RWPE2 (cell line): ENCODE measurements around the gene BEND4.

Source experiments
- ATAC-seq: fragments of 200-7000 bp; cut with Tn5 transposase; 3 replicates; pipeline ENCODE4 v1.9.1; 2021; ENCODE audit warnings: low read depth
- DNase-seq: peaks from one replicate; pipeline ENCODE4 v3.0.0-alpha.2; 2020; ENCODE audit warnings: low spot score
- H3K27ac ChIP-seq: fragments of 450-650 bp; 2 replicates; pipeline ENCODE4 v1.5.1; 2017; ENCODE audit warnings: mild to moderate bottlenecking; ENCODE audit not compliant: poor library complexity, severe bottlenecking
- H3K27me3 ChIP-seq: fragments of 250-450 bp; sonication (Bioruptor Pico); 2 replicates; pipeline ENCODE4 v1.5.1; 2021; ENCODE audit warnings: mild to moderate bottlenecking, moderate library complexity; ENCODE audit not compliant: insufficient read depth, poor library complexity, severe bottlenecking
- H3K36me3 ChIP-seq: fragments of 250-450 bp; sonication (Bioruptor Pico); 2 replicates; pipeline ENCODE4 v1.5.1; 2020; ENCODE audit warnings: low read depth, mild to moderate bottlenecking, moderate library complexity
- H3K4me1 ChIP-seq: fragments of 250-450 bp; sonication (Bioruptor Pico); 2 replicates; pipeline ENCODE4 v1.5.1; 2021; ENCODE audit warnings: mild to moderate bottlenecking, moderate library complexity; ENCODE audit not compliant: insufficient read depth, poor library complexity, severe bottlenecking
- H3K4me3 ChIP-seq: fragments of 250-450 bp; sonication (Bioruptor Pico); 2 replicates; pipeline ENCODE4 v1.5.1; 2021; ENCODE audit warnings: mild to moderate bottlenecking, moderate library complexity; ENCODE audit not compliant: severe bottlenecking
- H3K9me3 ChIP-seq: fragments of 250-450 bp; sonication (Bioruptor Pico); 2 replicates; pipeline ENCODE4 v1.5.1; 2021; ENCODE audit warnings: mild to moderate bottlenecking, moderate library complexity; ENCODE audit not compliant: severe bottlenecking
- TF ChIP-seq, protein P1 (sequence below): fragments of 450-650 bp; IDR thresholded peaks from one replicate; pipeline ENCODE4 v1.5.1; 2017; ENCODE audit warnings: mild to moderate bottlenecking, moderate library complexity; ENCODE audit not compliant: poor library complexity, severe bottlenecking

Gene BEND4

DNA sequence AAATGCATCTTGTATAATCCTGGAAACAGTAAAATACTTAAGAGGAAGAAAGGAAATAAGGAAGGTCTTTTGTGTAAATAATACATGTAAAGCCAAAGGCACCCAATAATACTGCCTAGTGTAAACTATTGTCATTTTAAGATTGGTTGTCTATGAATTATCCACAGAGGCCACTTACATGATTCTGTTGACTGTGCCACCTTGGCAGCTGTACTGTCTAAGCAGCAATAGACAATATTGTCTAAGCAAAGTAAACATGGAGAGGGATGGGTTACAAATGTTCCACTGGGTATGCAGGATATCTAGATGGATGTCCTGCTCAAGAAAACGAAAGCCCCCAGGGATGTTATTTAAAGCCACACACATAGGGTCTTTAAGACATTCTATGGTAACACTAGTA lies 19.4 kb downstream of the BEND4 start:
- H3K36me3 ChIP-seq, result no peaks in the 10 kb centered on the region
- TF ChIP-seq, protein P1, sequence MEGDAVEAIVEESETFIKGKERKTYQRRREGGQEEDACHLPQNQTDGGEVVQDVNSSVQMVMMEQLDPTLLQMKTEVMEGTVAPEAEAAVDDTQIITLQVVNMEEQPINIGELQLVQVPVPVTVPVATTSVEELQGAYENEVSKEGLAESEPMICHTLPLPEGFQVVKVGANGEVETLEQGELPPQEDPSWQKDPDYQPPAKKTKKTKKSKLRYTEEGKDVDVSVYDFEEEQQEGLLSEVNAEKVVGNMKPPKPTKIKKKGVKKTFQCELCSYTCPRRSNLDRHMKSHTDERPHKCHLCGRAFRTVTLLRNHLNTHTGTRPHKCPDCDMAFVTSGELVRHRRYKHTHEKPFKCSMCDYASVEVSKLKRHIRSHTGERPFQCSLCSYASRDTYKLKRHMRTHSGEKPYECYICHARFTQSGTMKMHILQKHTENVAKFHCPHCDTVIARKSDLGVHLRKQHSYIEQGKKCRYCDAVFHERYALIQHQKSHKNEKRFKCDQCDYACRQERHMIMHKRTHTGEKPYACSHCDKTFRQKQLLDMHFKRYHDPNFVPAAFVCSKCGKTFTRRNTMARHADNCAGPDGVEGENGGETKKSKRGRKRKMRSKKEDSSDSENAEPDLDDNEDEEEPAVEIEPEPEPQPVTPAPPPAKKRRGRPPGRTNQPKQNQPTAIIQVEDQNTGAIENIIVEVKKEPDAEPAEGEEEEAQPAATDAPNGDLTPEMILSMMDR, result no peak
- H3K4me3 ChIP-seq, result no peak overlapping the region
- no peak for DNase-seq
- no peaks in the 10 kb centered on the region for H3K4me1 ChIP-seq
- peaks cover 14% of the 10 kb centered on the region for H3K27me3 ChIP-seq
- no peak overlapping the region for H3K27ac ChIP-seq
- ATAC-seq, result no peak
- no peaks in the 10 kb centered on the region for H3K9me3 ChIP-seq

DNA sequence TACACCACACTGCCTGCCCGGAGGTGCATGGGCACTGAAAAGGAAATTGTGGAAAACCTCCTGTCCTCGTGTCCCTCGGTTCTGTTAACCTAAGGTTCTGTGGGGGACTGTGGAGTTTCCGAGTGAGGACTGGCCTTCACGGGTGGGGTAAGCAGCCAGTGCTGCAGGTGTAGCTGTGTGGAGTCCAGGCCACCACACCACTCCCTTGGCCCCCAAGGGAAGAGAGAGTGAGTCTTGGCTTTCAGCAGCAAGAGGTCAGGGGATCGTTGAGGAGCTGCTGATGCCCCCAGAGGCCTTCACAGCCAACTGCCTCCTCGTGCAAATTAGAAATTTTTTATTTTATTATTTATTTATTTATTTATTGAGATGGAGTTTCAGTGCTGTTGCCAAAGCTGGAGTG lies 20.4 kb downstream of the BEND4 start:
- Histone ChIP-seq H3K27me3 (peaks cover 14% of the 10 kb centered on the region), H3K27ac (no peak overlapping the region), H3K36me3 (no peaks in the 10 kb centered on the region), H3K9me3 (no peaks in the 10 kb centered on the region), H3K4me3 (no peak overlapping the region), H3K4me1 (no peaks in the 10 kb centered on the region)
- no peak for ATAC-seq
- TF ChIP-seq, protein P1, result no peak
- DNase-seq, result no peak

DNA sequence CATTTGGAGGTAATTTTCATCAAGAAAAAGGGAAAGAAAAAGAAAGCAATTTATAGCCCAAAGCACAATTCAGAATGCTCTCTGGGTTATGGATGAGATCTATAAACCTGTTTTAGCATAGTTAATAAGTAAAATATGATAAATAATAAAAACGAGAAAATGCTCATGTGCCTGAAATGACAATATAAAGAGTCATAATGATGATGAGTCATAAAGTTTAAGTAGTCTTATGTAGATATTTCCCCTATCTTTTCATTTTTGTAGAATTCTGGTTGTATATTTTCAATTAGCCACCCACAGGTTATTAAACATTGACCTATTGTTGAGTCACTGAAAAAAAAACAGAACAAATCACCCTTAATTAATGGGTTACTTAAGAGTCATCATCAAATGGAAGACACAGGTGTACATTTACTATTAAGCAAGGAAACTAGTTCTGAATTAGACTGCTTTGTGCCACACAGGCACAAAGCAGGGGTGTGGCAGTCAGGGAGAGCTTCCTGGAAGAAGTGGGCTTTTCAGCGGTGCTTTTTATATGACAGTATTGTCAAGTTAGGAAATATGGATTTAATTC lies 29.3 kb downstream of the BEND4 start:
- TF ChIP-seq, protein P1, result no peak
- H3K4me1 ChIP-seq, result no peaks in the 10 kb centered on the region
- ATAC-seq (no peak), DNase-seq (no peak)
- H3K4me3 ChIP-seq, result no peak overlapping the region
- peaks cover 15% of the 10 kb centered on the region for H3K27me3 ChIP-seq
- no peak overlapping the region for H3K27ac ChIP-seq
- H3K36me3 ChIP-seq, result no peaks in the 10 kb centered on the region
- no peaks in the 10 kb centered on the region for H3K9me3 ChIP-seq

DNA sequence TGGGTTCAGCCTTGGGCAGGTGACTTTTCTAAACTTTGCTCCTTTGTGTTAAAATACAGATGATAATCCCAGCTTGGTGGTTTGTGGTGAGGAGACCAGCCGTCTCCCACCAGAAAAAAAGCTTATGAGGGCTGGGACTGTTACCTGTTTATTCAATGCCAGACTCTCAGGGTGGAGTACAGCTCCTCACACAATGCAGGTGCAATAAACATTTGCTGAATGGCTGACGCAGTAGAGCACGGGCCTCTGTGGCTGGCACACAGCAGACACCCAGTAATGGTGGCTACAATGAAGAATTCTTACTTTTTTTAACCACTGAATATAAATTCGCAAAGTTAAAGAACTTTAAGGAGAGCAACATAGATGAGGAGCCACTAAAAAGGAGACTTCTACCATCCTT lies 30.2 kb downstream of the BEND4 start:
- TF ChIP-seq, protein P1, result no peak
- Histone ChIP-seq H3K4me1 (no peaks in the 10 kb centered on the region), H3K9me3 (no peaks in the 10 kb centered on the region), H3K36me3 (no peaks in the 10 kb centered on the region), H3K4me3 (no peak overlapping the region), H3K27ac (no peak overlapping the region), H3K27me3 (peaks cover 15% of the 10 kb centered on the region)
- ATAC-seq (no peak), DNase-seq (no peak)

DNA sequence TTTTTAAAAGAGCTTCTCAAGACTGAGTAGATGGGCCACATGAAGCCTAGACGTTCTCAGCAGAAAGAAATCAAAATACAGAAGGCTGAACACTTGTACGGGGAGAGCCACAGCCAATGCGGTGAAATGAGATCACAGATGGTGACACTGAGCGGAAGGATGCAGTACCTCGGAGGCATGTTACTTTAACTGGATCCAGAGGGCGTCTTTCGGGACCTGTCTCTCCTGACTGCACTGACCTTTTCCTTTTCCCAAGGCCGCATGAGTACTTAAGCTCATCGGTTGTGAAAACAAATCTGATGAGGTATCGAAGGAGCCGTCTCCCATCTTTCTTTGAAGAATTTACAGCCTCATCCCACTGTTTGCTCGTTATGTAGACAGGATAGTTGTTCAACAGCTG lies 32.6 kb downstream of the BEND4 start:
- no peaks in the 10 kb centered on the region for H3K4me1 ChIP-seq
- DNase-seq, result no peak
- H3K36me3 ChIP-seq, result no peaks in the 10 kb centered on the region
- H3K9me3 ChIP-seq, result no peaks in the 10 kb centered on the region
- no peak overlapping the region for H3K27ac ChIP-seq
- H3K4me3 ChIP-seq, result no peak overlapping the region
- H3K27me3 ChIP-seq, result peaks cover 24% of the 10 kb centered on the region
- ATAC-seq, result no peak
- TF ChIP-seq, protein P1, result no peak
